Lower lobe of right lung (tissue), 2 donors: ENCODE data around the gene JUN. TPM values are rescaled to one million over a fixed set of nuclear protein-coding genes. Genes with fewer than 3 reads are reported as not detected.
A peak's percentile ranks its signal among the peaks of the same experiment; 100 is the strongest.

Experiments used
- ATAC-seq, 2 donors: fragments of 200-7000 bp; cut with Tn5 transposase; one replicate each; pipeline ENCODE4 v1.9.1; 2020 to 2022; ENCODE audit warnings: mild to moderate bottlenecking in 2 of 2, moderate library complexity in 2 of 2
- DNase-seq: peaks from one replicate; pipeline ENCODE4 v3.0.0-alpha.2; 2020
- H3K27ac ChIP-seq: fragments of 200-600 bp; one replicate; pipeline ENCODE4 v1.8.0; 2022
- H3K27me3 ChIP-seq: fragments of 200-600 bp; one replicate; pipeline ENCODE4 v1.8.0; 2022; ENCODE audit warnings: low read depth
- H3K36me3 ChIP-seq: fragments of 200-600 bp; one replicate; pipeline ENCODE4 v1.8.0; 2022; ENCODE audit warnings: mild to moderate bottlenecking
- H3K4me1 ChIP-seq: fragments of 200-600 bp; one replicate; pipeline ENCODE4 v1.8.0; 2022
- H3K4me3 ChIP-seq: fragments of 200-600 bp; one replicate; pipeline ENCODE4 v1.8.0; 2022; ENCODE audit warnings: mild to moderate bottlenecking
- H3K9me3 ChIP-seq: fragments of 200-600 bp; one replicate; pipeline ENCODE4 v1.8.0; 2022
- CTCF ChIP-seq: fragments of 200-600 bp; IDR thresholded peaks from one replicate; pipeline ENCODE4 v1.8.0; 2022; ENCODE audit warnings: antibody characterized with exemption, mild to moderate bottlenecking
- intact Hi-C: fragments of 100-400 bp; cut with DNase I; formaldehyde crosslinking; loops from one replicate; pipeline ENCODE4 v1.11.0; 2022
- total RNA-seq: library from RNA; stranded (reverse); fragmentation: NEBNext Ultra II Directional; extraction: Animal tissue kit (Norgen Biotek cat#: 25700); gene quantifications from one replicate; pipeline ENCODE4 v1.2.1, GENCODE V29; 2021
- donor health status: DM: no; HTN: yes; CAD: no; lungs with severe emphysema.

Gene JUN
- total RNA-seq, 1 donor from 2014 or later: 118 TPM

GRCh38 chr1:58782178-58783089 is 1.4 kb downstream of the JUN start:
- peaks cover 32% of the 10 kb centered on the region for H3K4me1 ChIP-seq
- peak; percentile 81 for DNase-seq
- H3K4me3 ChIP-seq: peak overlapping the region; percentile 86
- H3K27me3 ChIP-seq: no peaks in the 10 kb centered on the region
- peak overlapping the region; percentile 100 for H3K27ac ChIP-seq
- peak; percentile 0 to 3 for ATAC-seq
- peaks cover 10% of the 10 kb centered on the region for H3K36me3 ChIP-seq
- intact Hi-C loops: no loop called here
- H3K9me3 ChIP-seq: no peaks in the 10 kb centered on the region
- peak; percentile 19 for TF ChIP-seq CTCF

DNA sequence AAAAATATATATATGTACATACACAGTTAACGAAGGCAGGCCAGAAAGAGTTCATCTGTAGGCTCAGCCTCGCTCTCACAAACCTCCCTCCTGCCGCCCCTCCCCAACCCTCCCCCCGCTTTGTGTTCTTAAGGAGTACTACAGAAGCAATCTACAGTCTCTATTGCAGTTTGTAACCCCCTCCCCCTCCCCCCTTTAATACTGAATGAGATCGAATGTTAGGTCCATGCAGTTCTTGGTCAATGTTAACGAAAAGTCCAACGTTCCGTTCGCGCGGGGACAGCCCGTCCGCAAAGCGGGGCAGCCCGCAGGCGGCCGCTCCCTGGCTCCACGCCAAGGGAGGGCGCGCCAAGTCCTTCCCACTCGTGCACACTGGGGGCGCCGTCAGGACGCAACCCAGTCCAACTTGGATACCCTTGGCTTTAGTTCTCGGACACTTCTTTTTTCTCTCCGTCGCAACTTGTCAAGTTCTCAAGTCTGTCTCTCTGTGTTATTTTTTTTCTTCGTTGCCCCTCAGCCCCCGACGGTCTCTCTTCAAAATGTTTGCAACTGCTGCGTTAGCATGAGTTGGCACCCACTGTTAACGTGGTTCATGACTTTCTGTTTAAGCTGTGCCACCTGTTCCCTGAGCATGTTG is 2.2 kb downstream of the JUN start:
- ATAC-seq (no peak), DNase-seq (peak; percentile 72)
- Histone ChIP-seq H3K36me3 (peaks cover 10% of the 10 kb centered on the region), H3K4me3 (peak overlapping the region; percentile 86), H3K9me3 (no peaks in the 10 kb centered on the region), H3K27ac (peak overlapping the region; percentile 100), H3K27me3 (no peaks in the 10 kb centered on the region), H3K4me1 (peaks cover 32% of the 10 kb centered on the region)
- TF ChIP-seq CTCF: peak; percentile 51
- intact Hi-C loops: no loop called here

DNA sequence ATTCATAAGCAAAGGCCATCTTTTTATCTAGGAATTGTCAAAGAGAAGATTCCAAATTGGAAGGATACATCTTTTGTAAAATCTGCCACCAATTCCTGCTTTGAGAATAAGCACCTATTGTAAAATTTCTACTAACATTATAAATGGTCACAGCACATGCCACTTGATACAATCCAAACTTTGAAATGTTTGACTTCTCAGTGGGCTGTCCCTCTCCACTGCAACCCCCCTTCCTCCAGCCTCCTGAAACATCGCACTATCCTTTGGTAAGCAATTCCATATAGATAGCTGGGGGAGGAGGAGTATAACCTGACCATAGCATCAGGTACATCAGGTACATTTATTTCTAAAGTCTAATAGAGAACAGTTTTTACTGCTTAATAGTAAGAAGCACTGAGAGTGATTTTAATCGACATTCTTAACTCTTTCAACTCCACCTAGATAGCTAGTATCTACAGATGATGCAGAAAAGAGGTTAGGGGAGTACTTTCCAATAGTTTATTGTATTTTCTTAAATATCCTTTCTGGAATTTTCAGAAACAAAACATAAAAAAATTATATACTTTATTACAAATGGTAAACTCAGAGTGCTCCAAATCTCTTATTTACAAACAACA is 2.9 kb downstream of the JUN start:
- Histone ChIP-seq H3K27me3 (no peaks in the 10 kb centered on the region), H3K27ac (peak overlapping the region; percentile 100), H3K4me1 (peaks cover 29% of the 10 kb centered on the region), H3K9me3 (no peaks in the 10 kb centered on the region), H3K36me3 (peaks cover 10% of the 10 kb centered on the region), H3K4me3 (peak overlapping the region; percentile 86)
- intact Hi-C loops: no loop called here
- ATAC-seq (no peak), DNase-seq (no peak)
- no peak for TF ChIP-seq CTCF

DNA sequence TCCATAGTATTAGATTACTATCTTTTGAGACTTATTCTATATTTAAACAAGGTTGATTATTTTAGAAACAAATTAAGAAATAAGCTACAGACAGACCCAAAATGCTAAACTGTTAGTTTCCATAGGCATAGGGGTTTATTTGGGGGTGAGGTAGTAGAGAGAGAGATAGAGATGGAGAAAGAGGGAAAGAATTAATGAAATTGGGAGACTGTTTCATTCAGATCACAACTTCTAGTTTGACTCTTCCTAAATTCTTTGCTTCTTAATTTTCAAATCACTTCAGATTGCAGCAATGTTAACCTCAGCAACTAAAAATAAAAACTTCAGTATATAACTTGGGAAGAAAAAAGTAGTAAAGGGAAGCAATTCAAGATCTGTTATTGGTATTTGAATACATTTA is 3.4 kb downstream of the JUN start:
- no peaks in the 10 kb centered on the region for H3K27me3 ChIP-seq
- H3K36me3 ChIP-seq: peaks cover 10% of the 10 kb centered on the region
- no peak for DNase-seq
- H3K4me1 ChIP-seq: peaks cover 23% of the 10 kb centered on the region
- no peak for ATAC-seq
- H3K27ac ChIP-seq: peak overlapping the region; percentile 14
- peak overlapping the region; percentile 86 for H3K4me3 ChIP-seq
- TF ChIP-seq CTCF: no peak
- H3K9me3 ChIP-seq: no peaks in the 10 kb centered on the region
- intact Hi-C loops: no loop called here

- H3K4me1 ChIP-seq: peaks cover 22% of the 10 kb centered on the region
- peak overlapping the region; percentile 14 for H3K27ac ChIP-seq
- DNase-seq (no peak), ATAC-seq (no peak)
- TF ChIP-seq CTCF: no peak
- no peaks in the 10 kb centered on the region for H3K27me3 ChIP-seq
- H3K9me3 ChIP-seq: no peaks in the 10 kb centered on the region
- peak overlapping the region; percentile 86 for H3K4me3 ChIP-seq
- intact Hi-C loops: no loop called here
- peaks cover 10% of the 10 kb centered on the region for H3K36me3 ChIP-seq
Observed at GRCh38 chr1:58779801-58780382, 4.0 kb downstream of the JUN start.
